ENCODE measurements around the gene OMG. TPM values are rescaled to one million over a fixed set of nuclear protein-coding genes. Genes with fewer than 3 reads are reported as not detected.

OMG gene
- total and polyA plus RNA-seq, 2 donors (not counting 1 experiment from before 2014, with no cell fraction given), result 0.39 to 1.7 TPM

DNA sequence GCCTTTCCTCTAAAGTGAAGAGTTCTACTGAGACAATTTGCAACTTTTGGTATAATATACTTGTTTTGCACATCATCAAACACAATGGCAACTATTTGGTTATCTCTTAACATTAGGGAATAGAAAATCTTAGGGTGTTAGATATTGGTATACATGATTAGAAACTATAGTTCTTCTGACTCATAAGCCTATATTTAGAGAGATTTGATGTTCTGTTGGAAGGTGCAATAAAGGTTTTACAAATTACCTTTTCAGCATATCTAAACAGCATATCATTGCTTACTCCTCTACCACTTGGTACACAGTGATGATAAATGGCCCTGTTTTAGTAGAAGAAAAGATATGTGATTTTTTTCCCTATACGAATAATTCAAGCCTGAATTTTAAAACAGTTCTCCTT, 10.6 kb upstream of the OMG start:
- H3K9me3 ChIP-seq (ENCODE audit: control extremely low read depth in 1 of 3, control insufficient read depth in 2 of 3, insufficient read depth in 1 of 3, low read length in 2 of 3), result peaks cover 0 to 1% (median 0%) of the 10 kb centered on the region in 3 donors
- peaks cover 28 to 43% of the 10 kb centered on the region in 2 donors for H3K4me1 ChIP-seq (ENCODE audit: control insufficient read depth in 2 of 2, insufficient read depth in 2 of 2, low read length in 2 of 2)
- Mint-ChIP-seq H3K4me1 (peaks cover 77% of the 10 kb centered on the region), H3K9me3 (ENCODE audit: insufficient read depth) (peaks cover 3% of the 10 kb centered on the region), H3K27me3 (no peaks in the 10 kb centered on the region), H3K27ac (peak overlapping the region; percentile 82), H3K4me3 (peak overlapping the region; percentile 85)
- H3K27me3 ChIP-seq (replicated peaks in 1 of 4; ENCODE audit: control extremely low read depth in 1 of 4, control insufficient read depth in 3 of 4, insufficient read depth in 4 of 4, low read length in 3 of 4), result no peaks in the 10 kb centered on the region
- H3K9ac ChIP-seq (ENCODE audit: low read length), result peak overlapping the region; percentile 79
- H3K79me2 ChIP-seq (ENCODE audit: control insufficient read depth, insufficient read depth, low read length), result peaks cover 96% of the 10 kb centered on the region
- H3K4me3 ChIP-seq (ENCODE audit: control extremely low read depth in 1 of 5, extremely low read depth in 1 of 5, insufficient read depth in 1 of 5, low read depth in 2 of 5, low read length in 4 of 5), result peak overlapping the region; percentile 3 to 98 (median 80)
- no CpG with 5 or more reads among the region's 1 CpG for WGBS (ENCODE audit: insufficient coverage)
- peaks cover 3 to 53% of the 10 kb centered on the region in 2 experiments for H3K36me3 ChIP-seq (replicated peaks in 1 of 2; ENCODE audit: control extremely low read depth in 1 of 2, control insufficient read depth in 1 of 2, extremely low read depth in 1 of 2, insufficient read depth in 2 of 2, low read length in 1 of 2)
- H2AFZ ChIP-seq (ENCODE audit: insufficient read depth, low read depth, low read length, poor library complexity, severe bottlenecking), result no peak overlapping the region
- intact Hi-C loops (cut with micrococcal nuclease), result loop anchor here (2.0 to 5.0 kb wide), 5 partner anchors 15 to 1377 kb away; partner anchors contain the start of genes ATAD5 and SSH2
- ChIA-PET CTCF (no interaction called here), POLR2A (interaction anchor here (2.1 to 2.4 kb wide), 2 partner anchors 11 to 14 kb away, joined by 6 to 8 read pairs; partner anchors contain the start of gene EVI2A)
- H3K4me2 ChIP-seq (replicated peaks; ENCODE audit: low read depth, low read length, poor library complexity, severe bottlenecking), result peak overlapping the region; percentile 79
- ATAC-seq (ENCODE audit: low read depth) (no peak), DNase-seq (no peak)
- H3K27ac ChIP-seq (ENCODE audit: low read length in 2 of 2), result peak overlapping the region in 1 of 2 donors; percentile 84
- peaks cover 37% of the 10 kb centered on the region for H4K20me1 ChIP-seq (ENCODE audit: control insufficient read depth, insufficient read depth, low read length, poor library complexity, severe bottlenecking)
- TF ChIP-seq, protein P1, sequence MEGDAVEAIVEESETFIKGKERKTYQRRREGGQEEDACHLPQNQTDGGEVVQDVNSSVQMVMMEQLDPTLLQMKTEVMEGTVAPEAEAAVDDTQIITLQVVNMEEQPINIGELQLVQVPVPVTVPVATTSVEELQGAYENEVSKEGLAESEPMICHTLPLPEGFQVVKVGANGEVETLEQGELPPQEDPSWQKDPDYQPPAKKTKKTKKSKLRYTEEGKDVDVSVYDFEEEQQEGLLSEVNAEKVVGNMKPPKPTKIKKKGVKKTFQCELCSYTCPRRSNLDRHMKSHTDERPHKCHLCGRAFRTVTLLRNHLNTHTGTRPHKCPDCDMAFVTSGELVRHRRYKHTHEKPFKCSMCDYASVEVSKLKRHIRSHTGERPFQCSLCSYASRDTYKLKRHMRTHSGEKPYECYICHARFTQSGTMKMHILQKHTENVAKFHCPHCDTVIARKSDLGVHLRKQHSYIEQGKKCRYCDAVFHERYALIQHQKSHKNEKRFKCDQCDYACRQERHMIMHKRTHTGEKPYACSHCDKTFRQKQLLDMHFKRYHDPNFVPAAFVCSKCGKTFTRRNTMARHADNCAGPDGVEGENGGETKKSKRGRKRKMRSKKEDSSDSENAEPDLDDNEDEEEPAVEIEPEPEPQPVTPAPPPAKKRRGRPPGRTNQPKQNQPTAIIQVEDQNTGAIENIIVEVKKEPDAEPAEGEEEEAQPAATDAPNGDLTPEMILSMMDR (IDR thresholded peaks at IDR 0.05), result no peak
- no peak for TF ChIP-seq EZH2 (IDR thresholded peaks at IDR 0.05; ENCODE audit: borderline replicate concordance, insufficient read depth, low read depth, low read length, poor library complexity, severe bottlenecking)

DNA sequence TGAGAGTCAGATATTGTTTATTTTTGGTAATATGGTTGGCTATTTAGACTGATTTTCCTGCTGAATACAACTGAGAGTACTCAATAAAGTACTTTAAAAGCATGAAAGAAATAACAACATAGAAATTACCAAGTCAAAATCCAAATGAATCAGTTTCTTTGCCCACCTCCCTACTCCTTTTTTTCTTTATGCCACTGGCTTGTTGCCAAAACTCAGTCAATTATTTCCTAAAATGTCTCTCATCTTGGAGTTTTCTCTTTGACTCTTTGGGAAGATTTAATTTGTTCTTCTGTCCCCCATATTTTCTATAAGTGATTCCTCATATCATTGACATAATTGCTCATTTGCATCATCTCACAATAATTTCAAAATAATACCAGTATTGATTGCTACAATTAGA, 2.6 kb upstream of the OMG start:
- no peaks in the 10 kb centered on the region for H3K27me3 Mint-ChIP-seq
- no peak for TF ChIP-seq EZH2 (IDR thresholded peaks at IDR 0.05; ENCODE audit: borderline replicate concordance, insufficient read depth, low read depth, low read length, poor library complexity, severe bottlenecking)
- TF ChIP-seq, protein P1 (IDR thresholded peaks at IDR 0.05), result no peak
- H3K4me1 Mint-ChIP-seq, result peaks cover 19% of the 10 kb centered on the region

More for the DNA sequence above, 2.6 kb upstream of the OMG start:
- H3K9me3 ChIP-seq (ENCODE audit: control extremely low read depth in 1 of 3, control insufficient read depth in 2 of 3, insufficient read depth in 1 of 3, low read length in 2 of 3), result peaks cover 0 to 4% (median 0%) of the 10 kb centered on the region in 3 donors
- no peak overlapping the region for H3K4me2 ChIP-seq (replicated peaks; ENCODE audit: low read depth, low read length, poor library complexity, severe bottlenecking)
- Mint-ChIP-seq H3K27ac (peak overlapping the region; percentile 18), H3K4me3 (no peak overlapping the region), H3K9me3 (ENCODE audit: insufficient read depth) (peaks cover 3% of the 10 kb centered on the region)
- intact Hi-C loops (cut with micrococcal nuclease), result no loop called here
- ChIA-PET CTCF (no interaction called here), POLR2A (no interaction called here)
- no peak overlapping the region for H3K27ac ChIP-seq (ENCODE audit: low read length in 2 of 2)
- H3K4me3 ChIP-seq (ENCODE audit: control extremely low read depth in 1 of 5, extremely low read depth in 1 of 5, insufficient read depth in 1 of 5, low read depth in 2 of 5, low read length in 4 of 5), result no peak overlapping the region
- peaks cover 0 to 4% of the 10 kb centered on the region in 2 donors for H3K4me1 ChIP-seq (ENCODE audit: control insufficient read depth in 2 of 2, insufficient read depth in 2 of 2, low read length in 2 of 2)
- no peaks in the 10 kb centered on the region for H3K27me3 ChIP-seq (replicated peaks in 1 of 4; ENCODE audit: control extremely low read depth in 1 of 4, control insufficient read depth in 3 of 4, insufficient read depth in 4 of 4, low read length in 3 of 4)
- no peak overlapping the region for H3K9ac ChIP-seq (ENCODE audit: low read length)
- DNase-seq (no peak), ATAC-seq (ENCODE audit: low read depth) (no peak)
- peaks cover 10% of the 10 kb centered on the region for H4K20me1 ChIP-seq (ENCODE audit: control insufficient read depth, insufficient read depth, low read length, poor library complexity, severe bottlenecking)
- peaks cover 41% of the 10 kb centered on the region for H3K79me2 ChIP-seq (ENCODE audit: control insufficient read depth, insufficient read depth, low read length)
- H2AFZ ChIP-seq (ENCODE audit: insufficient read depth, low read depth, low read length, poor library complexity, severe bottlenecking), result no peak overlapping the region
- peaks cover 9 to 21% of the 10 kb centered on the region in 2 experiments for H3K36me3 ChIP-seq (replicated peaks in 1 of 2; ENCODE audit: control extremely low read depth in 1 of 2, control insufficient read depth in 1 of 2, extremely low read depth in 1 of 2, insufficient read depth in 2 of 2, low read length in 1 of 2)

Measured in B cell (primary cell).